Common myeloid progenitor, CD34-positive (primary cell): ENCODE results near the gene OSTF1.

Experiments
- CTCF ChIA-PET: fragments of 350-600 bp; sonication (Branson Sonifier 250); formaldehyde crosslinking; loops from one replicate; lab custom pipeline; 2021; ENCODE audit warnings: antibody characterized with exemption; lab: Charles Lee
- POLR2A ChIA-PET: fragments of 350-600 bp; sonication (Branson Sonifier 250); formaldehyde crosslinking; loops from one replicate; lab custom pipeline; 2021; ENCODE audit warnings: antibody characterized with exemption; lab: Charles Lee
- DNase-seq, 3 donors: peaks; one replicate each; pipeline versions ENCODE4 v3.0.0 to v3.0.0-alpha.2; 2013
- H3K27ac ChIP-seq, 2 experiments: 1 replicate in 1 of 2; 2 replicates in 1 of 2; pipeline ENCODE4 v1.7.0; 2013; ENCODE audit warnings: inconsistent platforms in 2 of 2, low read length in 2 of 2, mild to moderate bottlenecking in 2 of 2, low read depth in 1 of 2, moderate library complexity in 1 of 2; ENCODE audit not compliant: severe bottlenecking in 2 of 2, insufficient read depth in 1 of 2, poor library complexity in 1 of 2
- H3K27me3 ChIP-seq, 5 experiments: replicated peaks in 2 of 5; 1 replicate in 3 of 5; 2 replicates in 2 of 5; pipeline versions ENCODE4 v1.6.1 to v1.7.0; 2013; ENCODE audit warnings: low read length in 4 of 5, mild to moderate bottlenecking in 2 of 5, moderate library complexity in 2 of 5, inconsistent platforms in 1 of 5; ENCODE audit not compliant: insufficient read depth in 5 of 5, control insufficient read depth in 4 of 5
- H3K36me3 ChIP-seq, 4 experiments: 1 replicate in 2 of 4; 2 replicates in 2 of 4; pipeline versions ENCODE4 v1.6.1 to v1.7.0; 2013; ENCODE audit warnings: low read length in 3 of 4, control low read depth in 1 of 4, mild to moderate bottlenecking in 1 of 4; ENCODE audit not compliant: control insufficient read depth in 4 of 4, insufficient read depth in 4 of 4
- H3K4me1 ChIP-seq, 4 experiments: 1 replicate in 3 of 4; 2 replicates in 1 of 4; pipeline versions ENCODE4 v1.6.1 to v1.7.1; 2013; ENCODE audit warnings: low read length in 3 of 4, mild to moderate bottlenecking in 3 of 4, control low read depth in 1 of 4, inconsistent platforms in 1 of 4, moderate library complexity in 1 of 4; ENCODE audit not compliant: control insufficient read depth in 4 of 4, insufficient read depth in 4 of 4; ENCODE audit errors: control extremely low read depth in 1 of 4
- H3K4me3 ChIP-seq, 7 experiments: 1 replicate in 4 of 7; 2 replicates in 3 of 7; pipeline versions ENCODE4 v1.5.1 to v1.7.0; 2013; ENCODE audit warnings: mild to moderate bottlenecking in 7 of 7, low read length in 6 of 7, moderate library complexity in 6 of 7, inconsistent platforms in 2 of 7, low read depth in 2 of 7, control low read depth in 1 of 7; ENCODE audit not compliant: insufficient read depth in 4 of 7, control insufficient read depth in 1 of 7; ENCODE audit errors: extremely low read depth in 1 of 7
- H3K9me3 ChIP-seq, 5 experiments: 1 replicate in 4 of 5; 2 replicates in 1 of 5; pipeline versions ENCODE4 v1.6.1 to v1.7.1; 2013; ENCODE audit warnings: low read length in 4 of 5, mild to moderate bottlenecking in 2 of 5, inconsistent platforms in 1 of 5, low read depth in 1 of 5, moderate library complexity in 1 of 5; ENCODE audit not compliant: control insufficient read depth in 4 of 5, insufficient read depth in 2 of 5; ENCODE audit errors: control extremely low read depth in 1 of 5
- WGBS: methylation state at CpG from one replicate; pipeline ENCODE4 v1.1.5; 2013; ENCODE audit not compliant: insufficient coverage; 5-methylcytosine and 5-hydroxymethylcytosine counted together

The OSTF1 gene

GRCh38 chr9:75065510-75065909 is 22.8 kb upstream of the OSTF1 start:
- ChIA-PET POLR2A (no interaction called here), CTCF (interaction anchor here (0.7 to 1.9 kb wide), 5 partner anchors 10 to 77 kb away, joined by 3 to 6 read pairs (median 3); no protein-coding TSS in a partner anchor)
- H3K4me3 ChIP-seq, result no peak overlapping the region
- H3K27me3 ChIP-seq, result no peaks in the 10 kb centered on the region
- H3K4me1 ChIP-seq, result no peaks in the 10 kb centered on the region
- WGBS, result no CpG with 5 or more reads among the region's 2 CpGs
- H3K9me3 ChIP-seq, result no peaks in the 10 kb centered on the region
- H3K36me3 ChIP-seq, result peaks cover 0 to 5% (median 0%) of the 10 kb centered on the region in 4 experiments
- H3K27ac ChIP-seq, result no peak overlapping the region
- no peak for DNase-seq

GRCh38 chr9:75067894-75068293 is 20.4 kb upstream of the OSTF1 start:
- Histone ChIP-seq H3K9me3 (no peaks in the 10 kb centered on the region), H3K27me3 (no peaks in the 10 kb centered on the region), H3K27ac (no peak overlapping the region), H3K36me3 (peaks cover 0 to 5% (median under 1%) of the 10 kb centered on the region in 4 experiments), H3K4me3 (no peak overlapping the region), H3K4me1 (no peaks in the 10 kb centered on the region)
- POLR2A ChIA-PET, result no interaction called here
- CTCF ChIA-PET, result interaction anchor here (1.1 to 1.7 kb wide), 5 partner anchors 13 to 294 kb away, joined by 3 to 5 read pairs (median 3); no protein-coding TSS in a partner anchor
- DNase-seq, result no peak
- WGBS, result 67% methylated on average over 3 of the region's 4 CpGs

- H3K36me3 ChIP-seq, result peaks cover 0 to 5% (median 1%) of the 10 kb centered on the region in 4 experiments
- no peak for DNase-seq
- no peak overlapping the region for H3K27ac ChIP-seq
- WGBS, result no CpG with 5 or more reads among the region's 2 CpGs
- ChIA-PET POLR2A (no interaction called here), CTCF (interaction anchor here (0.8 to 2.1 kb wide), 4 partner anchors 40 to 294 kb away, joined by 3 to 6 read pairs (median 4); partner anchors contain the start of gene CARNMT1)
- no peaks in the 10 kb centered on the region for H3K27me3 ChIP-seq
- H3K4me1 ChIP-seq, result no peaks in the 10 kb centered on the region
- no peaks in the 10 kb centered on the region for H3K9me3 ChIP-seq
- H3K4me3 ChIP-seq, result no peak overlapping the region
These were observed 19.1 kb upstream of the OSTF1 start for GRCh38 chr9:75069171-75069570.

- ChIA-PET CTCF (interaction anchor here (1.3 to 1.8 kb wide), 3 partner anchors 41 to 298 kb away, joined by 3 to 9 read pairs (median 5); no protein-coding TSS in a partner anchor), POLR2A (no interaction called here)
- Histone ChIP-seq H3K27ac (no peak overlapping the region), H3K9me3 (no peaks in the 10 kb centered on the region), H3K27me3 (no peaks in the 10 kb centered on the region), H3K4me1 (no peaks in the 10 kb centered on the region), H3K4me3 (no peak overlapping the region), H3K36me3 (peaks cover 0 to 3% (median 1%) of the 10 kb centered on the region in 4 experiments)
- 100% methylated on average over 4 of the region's 5 CpGs for WGBS
- DNase-seq, result no peak
These were observed 16.7 kb upstream of the OSTF1 start for GRCh38 chr9:75071530-75072122.

GRCh38 chr9:75072895-75073294 is 15.4 kb upstream of the OSTF1 start:
- H3K4me1 ChIP-seq, result no peaks in the 10 kb centered on the region
- no peaks in the 10 kb centered on the region for H3K9me3 ChIP-seq
- DNase-seq, result no peak
- ChIA-PET CTCF (interaction anchor here (1.8 to 5.8 kb wide), 3 partner anchors 297 to 299 kb away, joined by 5 to 102 read pairs (median 9); no protein-coding TSS in a partner anchor), POLR2A (no interaction called here)
- H3K4me3 ChIP-seq, result no peak overlapping the region
- 100% methylated on average over 2 of the region's 4 CpGs for WGBS
- H3K27me3 ChIP-seq, result no peaks in the 10 kb centered on the region
- H3K36me3 ChIP-seq, result peaks cover 0 to 2% (median 0%) of the 10 kb centered on the region in 4 experiments
- no peak overlapping the region for H3K27ac ChIP-seq

GRCh38 chr9:75081632-75082031 is 6.7 kb upstream of the OSTF1 start:
- Histone ChIP-seq H3K27me3 (no peaks in the 10 kb centered on the region), H3K9me3 (no peaks in the 10 kb centered on the region), H3K4me1 (peaks cover 0 to 15% (median 13%) of the 10 kb centered on the region in 4 experiments), H3K27ac (no peak overlapping the region), H3K36me3 (peaks cover 0 to 6% (median 4%) of the 10 kb centered on the region in 4 experiments), H3K4me3 (no peak overlapping the region)
- no peak for DNase-seq
- ChIA-PET POLR2A (no interaction called here), CTCF (no interaction called here)
- no CpG with 5 or more reads among the region's 2 CpGs for WGBS
